GM10266 (cell line): Measurements from ENCODE around the gene TOR1AIP1.
A peak's percentile ranks its signal among the peaks of the same experiment; 100 is the strongest.

Experiments
- DNase-seq: peaks from one replicate; pipeline ENCODE4 v3.0.0; 2012; ENCODE audit errors: extremely low spot score
- TF ChIP-seq, protein P1 (sequence below): IDR thresholded peaks from 2 replicates; pipeline ENCODE4 v1.5.1; 2012; ENCODE audit warnings: mild to moderate bottlenecking, low read depth; ENCODE audit not compliant: control insufficient read depth, insufficient read depth; ENCODE audit errors: missing control alignments

TOR1AIP1 gene

DNA sequence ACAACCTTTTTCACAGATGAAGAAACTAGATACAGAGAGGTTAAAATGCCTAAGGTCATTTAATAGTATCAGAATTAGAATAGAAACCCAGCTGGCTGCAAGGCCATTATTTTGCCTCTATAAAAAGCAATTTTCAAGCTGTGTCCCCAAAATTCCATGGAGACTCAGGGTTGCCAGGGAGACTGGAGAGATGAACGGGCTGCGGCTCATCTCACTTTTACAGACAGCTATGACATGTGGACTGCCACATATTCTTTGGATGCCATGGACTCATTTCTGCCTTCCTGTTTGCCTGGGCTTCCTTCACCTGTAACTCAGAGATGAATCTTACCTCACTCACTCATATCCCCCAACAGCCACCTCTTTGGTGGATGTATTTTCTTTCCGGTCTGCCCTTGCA, 21.4 kb upstream of the TOR1AIP1 start:
- TF ChIP-seq, protein P1, sequence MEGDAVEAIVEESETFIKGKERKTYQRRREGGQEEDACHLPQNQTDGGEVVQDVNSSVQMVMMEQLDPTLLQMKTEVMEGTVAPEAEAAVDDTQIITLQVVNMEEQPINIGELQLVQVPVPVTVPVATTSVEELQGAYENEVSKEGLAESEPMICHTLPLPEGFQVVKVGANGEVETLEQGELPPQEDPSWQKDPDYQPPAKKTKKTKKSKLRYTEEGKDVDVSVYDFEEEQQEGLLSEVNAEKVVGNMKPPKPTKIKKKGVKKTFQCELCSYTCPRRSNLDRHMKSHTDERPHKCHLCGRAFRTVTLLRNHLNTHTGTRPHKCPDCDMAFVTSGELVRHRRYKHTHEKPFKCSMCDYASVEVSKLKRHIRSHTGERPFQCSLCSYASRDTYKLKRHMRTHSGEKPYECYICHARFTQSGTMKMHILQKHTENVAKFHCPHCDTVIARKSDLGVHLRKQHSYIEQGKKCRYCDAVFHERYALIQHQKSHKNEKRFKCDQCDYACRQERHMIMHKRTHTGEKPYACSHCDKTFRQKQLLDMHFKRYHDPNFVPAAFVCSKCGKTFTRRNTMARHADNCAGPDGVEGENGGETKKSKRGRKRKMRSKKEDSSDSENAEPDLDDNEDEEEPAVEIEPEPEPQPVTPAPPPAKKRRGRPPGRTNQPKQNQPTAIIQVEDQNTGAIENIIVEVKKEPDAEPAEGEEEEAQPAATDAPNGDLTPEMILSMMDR = no peak

DNA sequence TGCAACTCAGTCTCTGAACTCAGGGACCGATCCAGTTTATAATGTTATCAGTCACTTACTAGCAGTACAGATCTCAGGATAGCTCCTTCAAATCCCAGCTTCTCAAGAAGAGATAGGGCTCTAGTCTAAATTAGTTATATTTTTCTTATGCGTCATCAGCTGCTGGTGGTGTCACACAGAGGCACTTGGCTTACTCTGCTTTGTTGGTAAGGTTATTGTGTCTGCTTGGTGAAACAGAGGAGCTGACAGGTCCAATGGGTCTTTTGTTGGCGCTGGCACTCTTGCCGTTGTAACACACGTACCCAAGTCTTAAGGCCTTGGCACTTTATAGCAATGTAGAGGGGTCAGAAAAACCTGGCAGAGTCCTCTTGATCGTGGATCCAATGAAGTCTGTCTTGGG, 16.7 kb upstream of the TOR1AIP1 start:
- DNase-seq = no peak
- TF ChIP-seq, protein P1 = no peak

More for the DNA sequence above, 21.4 kb upstream of the TOR1AIP1 start:
- DNase-seq = no peak

DNA sequence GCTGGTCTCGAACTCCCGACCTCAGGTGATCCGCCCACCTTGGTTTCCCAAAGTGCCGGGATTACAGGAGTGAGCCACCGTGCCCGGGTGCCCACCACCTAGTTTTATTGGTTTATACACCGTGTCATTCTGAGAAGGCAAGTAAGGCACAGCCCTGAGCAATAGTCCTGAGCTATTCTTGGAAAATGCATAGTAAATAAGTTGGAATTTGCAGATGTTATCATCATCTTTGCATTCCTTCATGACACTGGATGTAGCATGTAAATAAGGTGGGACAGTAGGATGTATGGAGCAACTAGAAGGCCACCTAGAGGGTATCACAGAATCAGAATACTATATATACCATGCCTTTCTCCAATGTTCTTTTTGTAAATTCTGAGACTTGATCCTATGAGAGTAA, 15.5 kb upstream of the TOR1AIP1 start:
- no peak for DNase-seq
- TF ChIP-seq, protein P1 = no peak

DNA sequence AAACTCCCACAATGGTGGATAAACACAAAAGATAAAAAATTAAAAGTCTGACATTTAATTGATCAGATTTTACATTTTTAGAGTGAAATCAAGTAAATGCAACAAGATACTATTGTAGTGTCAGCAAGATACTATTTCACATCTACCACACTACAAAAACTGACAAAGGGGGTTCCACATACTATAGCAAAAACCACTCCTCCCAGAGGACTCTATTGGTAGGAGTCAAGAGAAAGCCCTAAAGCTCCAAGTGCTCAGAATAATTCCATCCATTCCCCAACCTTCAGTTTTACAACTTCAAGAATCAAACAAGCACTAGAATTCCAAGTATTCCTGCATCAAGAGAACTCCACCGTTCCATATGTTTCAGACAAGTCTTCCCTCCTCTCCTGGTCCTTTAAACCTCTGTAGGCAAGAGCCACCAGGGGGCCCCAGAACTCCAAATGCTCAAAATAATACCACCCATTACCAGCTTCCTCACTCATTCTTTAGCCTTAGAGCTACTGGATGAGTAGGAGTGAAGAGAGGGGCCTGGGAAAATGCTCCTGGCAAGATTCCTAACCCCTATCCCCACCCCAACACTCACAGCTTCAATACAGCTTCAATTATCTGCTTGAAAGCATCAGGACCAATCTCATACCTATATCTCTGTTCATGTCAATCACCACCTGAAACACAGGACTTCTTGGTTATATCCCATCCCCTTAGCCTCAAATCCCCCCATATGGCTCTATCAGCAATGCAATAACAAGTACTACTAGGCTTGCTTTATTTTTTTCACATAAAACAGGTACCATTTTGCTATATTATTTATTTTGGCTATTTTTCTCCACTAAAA, 14.4 kb upstream of the TOR1AIP1 start:
- TF ChIP-seq, protein P1 = peak; percentile 74
- DNase-seq = peak; percentile 43

DNA sequence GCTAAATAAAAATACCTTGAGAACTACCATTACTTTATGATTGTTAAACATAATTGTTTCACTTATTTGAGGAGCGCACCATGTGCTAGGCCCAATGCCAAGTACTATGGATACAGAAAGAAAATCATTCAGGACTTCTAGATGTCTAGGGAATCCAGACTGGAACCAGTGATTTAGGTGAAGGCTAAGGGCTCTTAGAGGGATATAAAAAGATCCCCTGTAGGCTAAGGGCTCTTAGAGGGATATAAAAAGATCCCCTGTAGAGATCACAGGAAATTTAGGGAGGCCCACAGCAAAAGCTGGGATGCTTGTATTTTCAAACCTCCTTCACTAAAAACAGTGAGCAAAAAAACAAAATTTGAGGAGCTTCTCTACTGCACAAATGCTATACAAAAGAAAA, 11.2 kb upstream of the TOR1AIP1 start:
- no peak for DNase-seq
- TF ChIP-seq, protein P1 = no peak

DNA sequence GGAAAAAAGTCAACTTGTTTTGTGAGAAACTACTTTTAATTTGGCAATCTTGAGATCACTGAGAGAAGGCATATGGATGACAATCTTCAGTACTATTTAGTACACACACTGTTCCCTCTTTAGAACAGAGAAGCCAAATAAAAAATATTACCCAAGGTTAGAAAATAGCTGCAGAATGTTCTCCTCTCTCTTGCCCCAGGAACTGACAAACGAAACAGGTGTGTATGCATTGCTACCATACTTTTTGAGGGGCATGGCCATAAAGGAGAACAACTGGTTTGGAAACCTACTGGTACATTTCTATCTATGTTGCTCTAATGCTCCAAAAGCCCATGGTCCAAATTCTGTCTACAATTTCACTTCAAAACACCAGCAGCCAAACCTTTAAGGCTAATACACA, 10.1 kb upstream of the TOR1AIP1 start:
- TF ChIP-seq, protein P1 = no peak
- no peak for DNase-seq

DNA sequence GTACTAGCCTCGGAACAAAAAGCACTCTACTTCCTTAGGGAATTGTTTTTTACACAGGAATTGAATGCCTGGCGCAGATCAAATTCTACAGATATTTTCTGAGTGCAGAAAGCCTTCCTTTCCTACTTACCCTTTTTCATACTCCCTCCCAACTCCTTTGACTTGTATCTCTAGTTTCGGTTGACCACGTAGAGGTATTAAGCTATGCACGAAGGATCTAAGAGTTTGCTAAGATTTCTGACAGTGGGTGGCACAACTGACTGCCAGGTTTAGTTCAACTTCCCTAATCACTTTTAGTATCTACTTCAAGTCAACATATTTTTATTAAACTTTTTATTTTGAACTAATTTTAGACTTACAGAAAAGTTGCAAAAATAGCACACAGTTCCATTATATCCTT, 9.5 kb upstream of the TOR1AIP1 start:
- no peak for DNase-seq
- TF ChIP-seq, protein P1 = no peak
